ENCODE measurements around the gene ABLIM1. TPM values are rescaled to one million over a fixed set of nuclear protein-coding genes. Genes with fewer than 3 reads are reported as not detected.

ABLIM1 gene
- total RNA-seq, 1 donor from 2014 or later: 47.0 TPM

DNA sequence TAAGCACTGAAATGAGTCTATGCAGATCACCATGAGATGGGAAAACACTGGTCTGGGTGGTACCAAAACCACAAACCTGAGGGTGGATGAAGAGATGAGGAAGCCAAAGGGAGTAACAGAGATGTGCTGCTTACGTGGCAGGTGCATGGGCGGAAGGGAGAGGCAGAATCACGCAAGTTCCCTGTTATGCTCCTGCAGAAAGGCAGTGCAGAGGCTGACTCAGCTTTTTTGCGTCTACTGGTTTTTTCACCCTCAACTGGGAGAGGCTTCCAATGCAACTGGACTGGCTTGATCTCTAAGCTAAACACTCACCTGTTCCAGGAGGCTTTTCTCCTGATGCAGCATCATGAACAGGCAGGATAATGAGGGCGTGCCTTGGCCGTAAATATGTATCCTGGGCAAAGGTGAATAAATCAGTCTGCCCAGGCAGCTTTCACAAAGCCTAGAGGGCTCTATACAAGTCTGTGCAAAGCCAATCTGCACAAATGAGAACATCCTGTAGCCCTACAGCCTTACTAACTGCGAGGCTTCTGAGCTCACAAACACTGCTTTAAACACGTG lies 158.4 kb downstream of the ABLIM1 start:
- ATAC-seq: no peak
- no peak for DNase-seq (ENCODE audit: low spot score)

DNA sequence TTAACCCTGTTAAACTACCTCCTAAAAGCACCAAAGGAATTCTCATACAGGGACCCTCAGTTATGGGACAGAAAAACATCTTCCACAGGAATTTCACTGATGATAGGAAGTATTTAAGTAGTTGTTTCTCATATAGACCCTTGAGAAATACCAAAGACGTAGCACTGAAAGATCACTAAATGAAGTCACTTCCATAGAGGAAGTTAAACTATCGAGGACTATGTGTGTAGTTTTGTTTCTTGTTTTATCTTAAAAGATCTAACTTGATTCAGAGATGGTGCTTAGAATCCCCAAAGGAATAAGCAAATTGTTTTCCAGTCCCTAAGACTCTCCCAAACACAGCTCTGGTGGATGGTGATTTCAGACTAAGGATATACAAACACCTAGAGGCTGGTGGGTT lies 159.0 kb downstream of the ABLIM1 start:
- DNase-seq (ENCODE audit: low spot score): no peak
- no peak for ATAC-seq

- ATAC-seq (no peak), DNase-seq (ENCODE audit: low spot score) (no peak)
Measured at GRCh38 chr10:114498413-114499111, 159.5 kb downstream of the ABLIM1 start.

DNA sequence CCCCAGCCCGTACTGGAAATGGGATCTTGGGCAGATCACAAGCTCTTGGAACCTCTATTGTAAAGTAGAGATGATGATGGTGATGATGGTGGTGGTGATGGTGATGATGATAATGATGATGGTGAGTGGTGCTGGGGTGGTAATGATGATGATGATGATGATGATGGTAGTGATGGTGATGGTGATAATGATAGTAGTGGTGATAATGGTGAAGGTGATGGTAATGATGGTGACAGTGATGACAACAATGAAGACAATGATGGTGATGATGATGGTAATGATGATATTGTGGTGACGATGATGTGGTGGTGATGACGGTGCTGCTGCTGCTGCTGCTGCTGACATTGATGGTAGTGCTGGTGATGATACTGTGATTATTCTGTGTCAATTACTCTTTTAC lies 162.8 kb downstream of the ABLIM1 start:
- no peak for ATAC-seq
- DNase-seq (ENCODE audit: low spot score): no peak

DNA sequence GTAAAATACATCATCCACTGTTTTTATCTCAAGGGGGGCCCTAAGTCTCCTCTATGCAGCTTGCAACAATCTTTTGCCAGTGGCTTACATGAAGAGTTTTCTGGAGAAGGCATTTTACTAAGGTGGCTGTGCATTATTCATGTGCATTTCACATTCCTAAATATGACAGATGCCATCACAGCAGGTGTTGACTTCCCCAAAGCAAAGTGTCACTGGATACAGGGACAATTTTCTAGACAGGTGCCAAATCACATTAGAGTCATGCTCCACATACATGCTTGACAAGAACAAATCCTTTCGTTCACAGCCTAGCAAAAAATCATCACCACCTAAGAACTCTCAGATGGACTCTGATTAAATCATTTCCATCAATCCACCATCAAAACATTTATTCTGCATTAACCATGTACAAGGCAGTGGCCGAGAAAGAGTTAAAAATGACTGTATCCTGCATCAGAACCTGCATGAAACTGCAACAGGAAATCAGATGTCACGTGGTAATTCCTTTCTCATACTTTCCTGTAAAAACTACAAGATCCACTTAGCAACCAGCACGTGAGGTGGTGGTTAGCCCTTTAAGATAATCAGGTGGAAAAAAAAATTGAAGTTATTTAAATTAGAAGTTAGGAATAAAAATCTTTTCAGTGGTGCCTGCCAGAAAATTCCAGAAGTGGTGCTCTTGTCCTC lies 165.6 kb downstream of the ABLIM1 start:
- ATAC-seq (no peak), DNase-seq (ENCODE audit: low spot score) (no peak)

DNA sequence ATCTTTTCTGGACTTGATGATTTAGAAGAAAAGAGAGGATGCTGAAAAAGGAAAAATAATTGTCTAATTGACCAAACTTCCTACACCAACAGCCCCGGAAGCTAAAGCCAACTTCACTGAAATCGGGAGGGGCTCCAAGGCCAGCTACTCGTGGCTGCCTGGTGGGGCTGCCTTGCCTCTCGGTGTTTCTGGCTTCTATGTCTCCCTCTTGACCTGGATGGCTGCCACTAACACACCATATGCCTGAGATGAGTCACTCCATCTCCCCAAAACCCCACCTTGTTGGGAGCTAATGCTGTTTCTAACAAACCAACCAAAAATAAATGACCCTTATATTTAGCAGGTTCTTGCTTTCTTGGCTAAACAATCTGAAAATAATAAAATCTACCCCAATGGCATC lies 166.1 kb downstream of the ABLIM1 start:
- no peak for ATAC-seq
- no peak for DNase-seq (ENCODE audit: low spot score)

- DNase-seq (ENCODE audit: low spot score) (no peak), ATAC-seq (no peak)
Measured at GRCh38 chr10:114491419-114491818, 166.7 kb downstream of the ABLIM1 start.

GRCh38 chr10:114489521-114490310 lies 168.4 kb downstream of the ABLIM1 start:
- no peak for DNase-seq (ENCODE audit: low spot score)
- ATAC-seq: peak; percentile 40

DNA sequence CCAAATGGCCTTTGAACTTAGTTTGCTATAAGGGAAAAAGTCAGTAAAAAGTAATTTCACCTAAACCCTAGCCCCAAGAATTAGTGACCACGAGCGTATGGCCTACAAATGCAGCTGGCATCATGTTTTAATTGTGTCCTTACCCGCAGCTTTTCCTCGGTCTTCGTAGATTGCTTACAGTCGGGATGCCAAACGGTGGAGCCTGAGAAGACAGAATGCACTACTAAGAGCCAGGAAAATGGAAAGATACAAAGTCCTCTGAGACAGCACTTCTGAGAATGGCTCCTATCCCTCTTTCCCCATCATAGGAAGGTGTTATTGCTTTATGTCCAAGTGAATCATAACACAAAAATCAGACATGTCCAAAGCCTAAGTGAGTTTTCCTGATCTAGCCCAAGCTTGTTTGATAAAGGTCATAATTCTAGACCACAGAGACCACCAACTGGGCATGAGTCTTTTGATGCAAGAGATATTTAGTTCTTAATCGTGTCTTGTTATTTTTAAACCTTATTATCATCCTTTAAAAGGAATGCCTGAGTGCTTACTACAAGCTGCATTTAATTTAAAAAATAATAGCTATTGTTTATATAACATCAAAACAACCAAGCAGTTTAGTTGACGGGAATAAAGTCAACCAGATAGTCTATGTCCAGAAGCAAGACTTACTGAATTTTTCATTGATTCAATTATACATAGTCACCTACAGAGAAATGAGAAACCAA lies 170.1 kb downstream of the ABLIM1 start:
- no peak for ATAC-seq
- DNase-seq (ENCODE audit: low spot score): no peak

DNA sequence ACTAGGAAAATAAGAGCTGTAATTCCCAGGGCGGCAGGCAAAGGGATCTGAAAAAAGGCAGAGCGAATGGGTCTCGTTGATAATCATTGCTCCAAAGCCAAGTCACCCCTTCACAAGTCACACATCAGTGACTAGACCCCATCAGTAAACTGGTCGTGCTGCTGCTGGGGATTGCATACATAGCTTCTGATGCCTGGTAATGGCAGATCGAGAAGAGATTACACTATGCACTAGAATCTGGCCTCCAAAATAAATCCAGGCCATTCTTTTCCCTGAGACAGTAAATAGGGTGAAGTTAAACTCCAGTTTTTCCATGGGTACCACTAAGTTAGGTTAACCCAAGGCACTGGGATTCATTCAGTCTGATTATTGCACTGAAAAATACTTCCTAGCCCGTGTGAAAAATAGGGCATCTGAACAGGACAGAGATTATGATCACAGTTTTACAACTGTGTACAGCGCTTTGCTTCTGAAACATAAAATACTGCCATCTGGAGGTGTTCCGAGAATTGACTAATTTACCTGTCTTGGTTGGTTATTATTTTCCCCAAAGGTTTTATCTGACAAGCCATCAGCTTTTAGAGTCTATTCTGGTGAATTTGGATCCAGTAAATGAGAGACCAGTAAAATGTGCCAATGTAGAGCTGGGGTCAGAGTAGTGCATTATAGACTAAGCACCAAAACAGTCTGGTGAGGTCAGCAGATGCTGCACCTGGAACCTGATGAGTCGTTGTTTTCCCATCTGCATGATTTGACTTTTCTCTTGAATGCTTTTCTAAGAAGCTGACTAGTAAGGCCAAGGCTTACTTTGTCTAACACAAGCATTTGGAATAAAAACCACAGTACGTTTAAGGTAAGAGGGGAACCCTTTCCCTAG lies 170.9 kb downstream of the ABLIM1 start:
- ATAC-seq (no peak), DNase-seq (ENCODE audit: low spot score) (no peak)

DNA sequence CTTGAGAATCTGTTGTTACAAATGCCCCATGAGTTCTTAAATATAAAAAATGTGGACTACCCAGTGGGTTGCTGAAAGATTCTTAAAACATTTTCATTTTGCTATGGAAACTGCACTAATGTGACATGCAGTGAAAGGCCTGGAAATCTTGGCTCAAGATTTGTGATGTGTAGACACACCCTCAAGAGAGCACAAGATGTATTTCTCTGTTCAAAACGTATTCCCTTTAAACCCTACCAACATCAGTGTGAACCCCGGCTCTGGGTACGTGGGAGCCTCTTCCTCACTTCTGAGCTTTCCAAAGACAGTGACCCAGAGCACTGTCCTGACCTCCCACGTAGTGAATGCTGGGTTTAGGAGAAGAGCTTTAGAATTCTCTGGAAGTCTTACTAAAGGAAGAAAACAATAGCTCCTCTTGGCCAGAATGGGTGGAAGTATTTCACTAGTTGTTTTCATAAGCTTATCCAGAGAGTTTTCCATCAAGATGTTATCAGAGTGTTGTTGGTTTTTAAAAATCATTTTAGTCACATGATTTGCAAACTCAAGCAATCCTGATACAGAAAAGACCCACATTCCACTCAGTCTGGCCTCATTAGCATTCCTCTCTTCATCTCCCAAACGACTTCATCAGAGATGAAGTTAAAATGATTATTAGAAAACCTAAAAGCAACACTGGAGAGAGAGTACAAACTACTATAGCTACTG lies 172.2 kb downstream of the ABLIM1 start:
- ATAC-seq (no peak), DNase-seq (ENCODE audit: low spot score) (no peak)

DNA sequence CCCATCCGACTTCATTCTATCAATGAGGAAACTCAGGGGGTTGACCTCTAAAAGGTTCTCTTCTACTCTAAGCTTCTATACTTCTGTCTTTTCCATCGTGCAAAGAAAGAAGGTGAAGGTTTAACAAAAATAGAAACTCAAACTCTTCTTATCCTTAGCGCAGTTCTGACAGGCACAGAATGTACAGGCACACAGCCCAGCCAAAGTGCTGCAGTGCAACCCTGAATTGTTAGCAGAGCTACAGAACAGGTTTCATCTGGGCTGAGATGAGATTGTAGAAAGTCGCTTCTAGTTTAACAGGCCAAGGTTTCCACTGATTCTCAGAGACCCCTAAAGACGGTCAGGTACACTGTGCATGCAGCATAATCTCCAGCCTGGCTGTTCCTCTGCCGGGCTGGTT lies 174.5 kb downstream of the ABLIM1 start:
- ATAC-seq (no peak), DNase-seq (ENCODE audit: low spot score) (no peak)

- ATAC-seq: no peak
Measured at GRCh38 chr10:114482480-114483304, 175.4 kb downstream of the ABLIM1 start.

GRCh38 chr10:114481055-114481454 lies 177.0 kb downstream of the ABLIM1 start:
- ATAC-seq: no peak

More at GRCh38 chr10:114482480-114483304, 175.4 kb downstream of the ABLIM1 start:
- no peak for DNase-seq (ENCODE audit: low spot score)

DNA sequence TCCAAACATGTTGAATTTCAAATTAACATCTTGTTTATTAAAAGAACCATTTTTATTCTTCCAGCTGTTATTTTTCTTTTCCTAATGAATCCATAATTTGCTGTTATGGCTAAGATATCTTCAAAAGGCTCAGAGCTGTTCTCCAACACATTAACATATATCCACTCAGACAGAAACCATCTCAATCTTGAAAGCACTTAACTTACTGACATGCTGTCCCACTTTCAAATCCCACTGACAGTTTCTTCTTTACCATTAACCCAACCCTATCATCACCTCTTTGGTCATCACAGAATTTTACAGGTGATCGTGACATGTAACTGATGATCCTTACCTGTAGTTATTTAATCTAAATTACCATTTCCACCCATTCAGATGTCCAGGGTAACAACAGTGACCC lies 178.2 kb downstream of the ABLIM1 start:
- no peak for DNase-seq (ENCODE audit: low spot score)
- ATAC-seq: no peak

More at GRCh38 chr10:114481055-114481454, 177.0 kb downstream of the ABLIM1 start:
- no peak for DNase-seq (ENCODE audit: low spot score)

DNA sequence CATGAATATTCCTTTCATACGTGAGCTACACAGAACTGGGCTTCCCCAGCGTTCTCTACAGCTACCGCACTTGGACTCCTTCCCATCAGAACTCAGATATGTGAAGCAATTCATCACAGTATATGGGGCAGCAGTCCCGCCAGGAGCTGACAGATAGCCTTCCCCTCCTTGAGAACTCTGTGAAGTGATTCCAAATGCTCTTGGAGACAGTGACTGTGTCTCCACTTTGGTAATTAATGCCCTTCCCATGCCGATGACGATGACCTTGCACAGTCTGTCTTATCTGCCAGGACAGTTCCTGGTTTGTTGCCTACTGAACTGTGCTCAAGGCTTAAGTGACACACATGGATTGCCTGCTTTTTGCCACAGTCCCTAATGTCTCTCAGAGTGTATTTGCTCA lies 178.8 kb downstream of the ABLIM1 start:
- no peak for DNase-seq (ENCODE audit: low spot score)
- ATAC-seq: peak; percentile 77

DNA sequence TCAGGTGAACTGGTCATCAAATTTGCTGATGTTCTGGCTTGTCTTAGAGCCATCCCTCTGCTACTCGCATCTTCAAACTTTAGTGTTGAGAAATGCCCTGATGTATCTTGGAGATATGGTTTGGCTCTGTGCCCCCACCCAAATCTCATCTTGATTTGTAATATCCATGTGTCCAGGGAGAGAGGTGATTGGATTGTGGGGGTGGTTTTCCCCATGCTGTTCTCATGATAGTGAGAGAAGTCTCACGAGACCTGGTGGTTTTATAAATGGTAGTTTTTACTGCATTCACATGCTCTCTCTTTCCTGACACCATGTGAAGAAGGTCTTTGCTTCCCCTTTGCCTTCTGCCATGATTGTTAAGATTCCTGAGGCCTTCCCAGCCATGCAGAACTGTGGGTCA lies 179.8 kb downstream of the ABLIM1 start:
- DNase-seq (ENCODE audit: low spot score): no peak
- ATAC-seq: no peak

GRCh38 chr10:114477285-114477684 lies 180.8 kb downstream of the ABLIM1 start:
- ATAC-seq: no peak
- no peak for DNase-seq (ENCODE audit: low spot score)
